A549 (cell line): ENCODE data around the gene KCNIP4.

Source experiments
- CBX2 ChIP-seq: fragments of 200-600 bp; sonication (generic); IDR thresholded peaks from 2 replicates; pipeline ENCODE4 v1.6.1; 2016; ENCODE audit warnings: low read depth, mild to moderate bottlenecking, borderline replicate concordance
- EP300 ChIP-seq, 2 experiments: fragments of >200 bp; sonication (Bioruptor Twin); formaldehyde crosslinking; IDR thresholded peaks; 2 replicates in 1 of 2; 3 replicates in 1 of 2; pipeline ENCODE4 v1.6.1; 2016 to 2017
- ESRRA ChIP-seq: fragments of 150-350 bp; IDR thresholded peaks from 2 replicates; pipeline ENCODE4 v1.6.1; 2014; ENCODE audit warnings: mild to moderate bottlenecking, low read length, borderline replicate concordance
- FOSL2 ChIP-seq, 2 experiments: fragments of 450-650 bp in 1 of 2; fragments of >200 bp in 1 of 2; sonication (Bioruptor Twin) in 1 of 2; formaldehyde crosslinking; IDR thresholded peaks; 2 replicates each; pipeline versions ENCODE4 v1.5.0 to v1.6.1; 2016 to 2020; ENCODE audit warnings: mild to moderate bottlenecking in 1 of 2, moderate library complexity in 1 of 2
- PHF8 ChIP-seq: fragments of 200-600 bp; sonication (generic); IDR thresholded peaks from 2 replicates; pipeline ENCODE4 v1.6.1; 2016; ENCODE audit warnings: low read depth, mild to moderate bottlenecking, antibody characterized with exemption, moderate library complexity, borderline replicate concordance
- POLR2A ChIP-seq: IDR thresholded peaks from 2 replicates; pipeline ENCODE4 v1.6.1; 2012; ENCODE audit warnings: mild to moderate bottlenecking, low read length
- RCOR1 ChIP-seq: fragments of 150-350 bp; IDR thresholded peaks from 2 replicates; pipeline ENCODE4 v1.6.1; 2014; ENCODE audit warnings: antibody characterized with exemption, low read length, low read depth
- REST ChIP-seq: fragments of 200-600 bp; sonication (generic); IDR thresholded peaks from 2 replicates; pipeline ENCODE4 v1.6.1; 2016; ENCODE audit warnings: antibody characterized with exemption, mild to moderate bottlenecking, moderate library complexity
- RFX5 ChIP-seq: fragments of 450-650 bp; IDR thresholded peaks from 2 replicates; pipeline ENCODE4 v1.7.1; 2014; ENCODE audit warnings: antibody characterized with exemption, mild to moderate bottlenecking, moderate library complexity
- TF ChIP-seq, protein P1 (sequence below): fragments of >200 bp; sonication (Bioruptor Twin); formaldehyde crosslinking; IDR thresholded peaks from 3 replicates; pipeline ENCODE4 v1.5.1; 2016
- TF ChIP-seq, protein P2 (sequence below): fragments of 150-350 bp; IDR thresholded peaks from 2 replicates; pipeline ENCODE4 v1.6.1; 2014; ENCODE audit warnings: low read depth, mild to moderate bottlenecking, low read length

DNA sequence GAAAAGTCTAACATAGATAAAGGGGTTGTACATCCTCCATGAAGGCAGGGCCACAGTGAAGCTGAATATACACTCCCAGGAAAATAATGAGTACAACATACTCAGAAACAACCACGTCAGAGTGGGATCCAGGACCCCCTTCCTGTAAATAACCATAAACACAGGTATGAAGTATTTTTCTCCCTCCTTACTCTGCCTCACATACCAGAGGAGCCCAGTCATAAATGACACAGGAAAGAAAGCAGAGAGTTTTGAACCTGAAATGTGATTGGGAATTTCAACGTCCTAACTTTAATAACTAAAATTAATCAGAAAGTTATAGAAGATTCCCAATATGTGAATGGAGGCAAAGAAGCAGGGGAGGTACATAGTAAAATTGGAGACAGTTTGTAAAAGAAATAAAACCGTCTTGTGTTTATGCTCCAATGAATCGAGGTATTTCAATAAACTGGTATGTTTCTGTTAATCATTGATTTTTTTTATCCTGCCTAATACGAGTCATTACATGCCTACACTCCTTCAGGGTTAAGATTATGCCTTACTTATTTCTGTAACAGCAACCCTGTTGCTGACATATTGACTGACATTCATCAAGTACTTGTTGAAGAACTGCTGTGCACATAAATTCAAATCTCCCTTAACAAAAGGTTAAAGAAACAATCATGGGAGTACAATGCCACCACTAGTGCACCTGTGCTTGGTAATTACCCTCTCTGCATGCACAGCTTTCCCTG is 431.3 kb downstream of the KCNIP4 start:
- TF ChIP-seq, protein P1, sequence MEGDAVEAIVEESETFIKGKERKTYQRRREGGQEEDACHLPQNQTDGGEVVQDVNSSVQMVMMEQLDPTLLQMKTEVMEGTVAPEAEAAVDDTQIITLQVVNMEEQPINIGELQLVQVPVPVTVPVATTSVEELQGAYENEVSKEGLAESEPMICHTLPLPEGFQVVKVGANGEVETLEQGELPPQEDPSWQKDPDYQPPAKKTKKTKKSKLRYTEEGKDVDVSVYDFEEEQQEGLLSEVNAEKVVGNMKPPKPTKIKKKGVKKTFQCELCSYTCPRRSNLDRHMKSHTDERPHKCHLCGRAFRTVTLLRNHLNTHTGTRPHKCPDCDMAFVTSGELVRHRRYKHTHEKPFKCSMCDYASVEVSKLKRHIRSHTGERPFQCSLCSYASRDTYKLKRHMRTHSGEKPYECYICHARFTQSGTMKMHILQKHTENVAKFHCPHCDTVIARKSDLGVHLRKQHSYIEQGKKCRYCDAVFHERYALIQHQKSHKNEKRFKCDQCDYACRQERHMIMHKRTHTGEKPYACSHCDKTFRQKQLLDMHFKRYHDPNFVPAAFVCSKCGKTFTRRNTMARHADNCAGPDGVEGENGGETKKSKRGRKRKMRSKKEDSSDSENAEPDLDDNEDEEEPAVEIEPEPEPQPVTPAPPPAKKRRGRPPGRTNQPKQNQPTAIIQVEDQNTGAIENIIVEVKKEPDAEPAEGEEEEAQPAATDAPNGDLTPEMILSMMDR, result no peak
- TF ChIP-seq PHF8 (no peak), POLR2A (no peak), REST (no peak), ESRRA (no peak), RFX5 (no peak), CBX2 (no peak), RCOR1 (no peak), EP300 (IDR thresholded peaks at IDR 0.05) (no peak), FOSL2 (IDR thresholded peaks at IDR 0.05) (no peak), FOSL2 (CRISPR knock-in tag; IDR thresholded peaks at IDR 0.05) (no peak)
- TF ChIP-seq, protein P2, sequence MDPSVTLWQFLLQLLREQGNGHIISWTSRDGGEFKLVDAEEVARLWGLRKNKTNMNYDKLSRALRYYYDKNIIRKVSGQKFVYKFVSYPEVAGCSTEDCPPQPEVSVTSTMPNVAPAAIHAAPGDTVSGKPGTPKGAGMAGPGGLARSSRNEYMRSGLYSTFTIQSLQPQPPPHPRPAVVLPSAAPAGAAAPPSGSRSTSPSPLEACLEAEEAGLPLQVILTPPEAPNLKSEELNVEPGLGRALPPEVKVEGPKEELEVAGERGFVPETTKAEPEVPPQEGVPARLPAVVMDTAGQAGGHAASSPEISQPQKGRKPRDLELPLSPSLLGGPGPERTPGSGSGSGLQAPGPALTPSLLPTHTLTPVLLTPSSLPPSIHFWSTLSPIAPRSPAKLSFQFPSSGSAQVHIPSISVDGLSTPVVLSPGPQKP, result no peak
